Measurements from ENCODE around the gene MBLAC2. TPM values are rescaled to one million over a fixed set of nuclear protein-coding genes. Genes with fewer than 3 reads are reported as not detected.

Gene MBLAC2
- polyA plus RNA-seq, 6 donors from 2014 or later, result 3.0 to 6.2 (median 3.8) TPM

- peaks cover 4 to 12% (median 9%) of the 10 kb centered on the region in 3 donors for H3K4me1 Mint-ChIP-seq
- no peaks in the 10 kb centered on the region for H3K27me3 Mint-ChIP-seq
- DNase-seq (no peak), ATAC-seq (ENCODE audit: low read depth in 2 of 2) (no peak)
- no peaks in the 10 kb centered on the region for H3K9me3 Mint-ChIP-seq
- peak overlapping the region in 2 of 6 donors; percentile 3 to 9 for H3K27ac Mint-ChIP-seq
- H3K36me3 Mint-ChIP-seq, result no peaks in the 10 kb centered on the region
- no peak overlapping the region for H3K4me3 Mint-ChIP-seq
Measured at GRCh38 chr5:90479611-90480385, 5.2 kb upstream of the MBLAC2 start.

GRCh38 chr5:90477621-90478215, 3.1 kb upstream of the MBLAC2 start:
- DNase-seq (no peak), ATAC-seq (ENCODE audit: low read depth in 2 of 2) (no peak)
- H3K4me3 Mint-ChIP-seq, result no peak overlapping the region
- no peaks in the 10 kb centered on the region for H3K36me3 Mint-ChIP-seq
- H3K27me3 Mint-ChIP-seq, result no peaks in the 10 kb centered on the region
- H3K4me1 Mint-ChIP-seq, result peaks cover 15 to 23% (median 20%) of the 10 kb centered on the region in 3 donors
- H3K9me3 Mint-ChIP-seq, result no peaks in the 10 kb centered on the region
- no peak overlapping the region for H3K27ac Mint-ChIP-seq

GRCh38 chr5:90477073-90477472, 2.5 kb upstream of the MBLAC2 start:
- ATAC-seq (ENCODE audit: low read depth in 2 of 2) (no peak), DNase-seq (no peak)
- peak overlapping the region in 1 of 6 donors; percentile 59 for H3K27ac Mint-ChIP-seq
- peaks cover 19 to 23% (median 20%) of the 10 kb centered on the region in 3 donors for H3K4me1 Mint-ChIP-seq
- H3K27me3 Mint-ChIP-seq, result no peaks in the 10 kb centered on the region
- H3K36me3 Mint-ChIP-seq, result no peaks in the 10 kb centered on the region
- no peak overlapping the region for H3K4me3 Mint-ChIP-seq
- no peaks in the 10 kb centered on the region for H3K9me3 Mint-ChIP-seq

GRCh38 chr5:90476391-90476790, 1.8 kb upstream of the MBLAC2 start:
- H3K4me1 Mint-ChIP-seq, result peaks cover 20 to 23% (median 22%) of the 10 kb centered on the region in 3 donors
- no peak for ATAC-seq (ENCODE audit: low read depth in 2 of 2)
- peaks cover 0 to under 1% of the 10 kb centered on the region in 2 donors for H3K36me3 Mint-ChIP-seq
- H3K27me3 Mint-ChIP-seq, result no peaks in the 10 kb centered on the region
- no peak for DNase-seq
- H3K4me3 Mint-ChIP-seq, result peak overlapping the region in 1 of 8 donors; percentile 95
- H3K27ac Mint-ChIP-seq, result peak overlapping the region in 1 of 6 donors; percentile 19
- no peaks in the 10 kb centered on the region for H3K9me3 Mint-ChIP-seq

- no peak for ATAC-seq (ENCODE audit: low read depth in 2 of 2)
- Mint-ChIP-seq H3K27me3 (no peaks in the 10 kb centered on the region), H3K27ac (no peak overlapping the region)
Measured at GRCh38 chr5:90475436-90475980, 937 bp upstream of the MBLAC2 start.

GRCh38 chr5:90473396-90474234, 956 bp downstream of the MBLAC2 start:
- DNase-seq (peak; percentile 17), ATAC-seq (ENCODE audit: low read depth in 2 of 2) (no peak)
- H3K4me3 Mint-ChIP-seq, result peak overlapping the region; percentile 92 to 99 (median 98)
- no peaks in the 10 kb centered on the region for H3K27me3 Mint-ChIP-seq
- peak overlapping the region in 5 of 6 donors; percentile 82 to 95 (median 89) for H3K27ac Mint-ChIP-seq
- peaks cover 30 to 45% (median 35%) of the 10 kb centered on the region in 3 donors for H3K4me1 Mint-ChIP-seq
- peaks cover 0 to 4% (median 0%) of the 10 kb centered on the region in 7 donors for H3K9me3 Mint-ChIP-seq
- H3K36me3 Mint-ChIP-seq, result peaks cover 0 to 13% of the 10 kb centered on the region in 2 donors

More at GRCh38 chr5:90475436-90475980, 937 bp upstream of the MBLAC2 start:
- H3K36me3 Mint-ChIP-seq, result peaks cover 0 to 5% of the 10 kb centered on the region in 2 donors
- no peak for DNase-seq
- peaks cover 28 to 31% (median 30%) of the 10 kb centered on the region in 3 donors for H3K4me1 Mint-ChIP-seq
- H3K4me3 Mint-ChIP-seq, result peak overlapping the region; percentile 52 to 99 (median 96)
- H3K9me3 Mint-ChIP-seq, result no peaks in the 10 kb centered on the region

- Mint-ChIP-seq H3K36me3 (peaks cover 0 to 20% of the 10 kb centered on the region in 2 donors), H3K27ac (peak overlapping the region in 3 of 6 donors; percentile 12 to 95 (median 84)), H3K4me3 (peak overlapping the region; percentile 92 to 99 (median 98)), H3K9me3 (peaks cover 0 to 6% (median 2%) of the 10 kb centered on the region in 7 donors), H3K4me1 (peaks cover 30 to 45% (median 35%) of the 10 kb centered on the region in 3 donors), H3K27me3 (no peaks in the 10 kb centered on the region)
- DNase-seq (no peak), ATAC-seq (ENCODE audit: low read depth in 2 of 2) (no peak)
Measured at GRCh38 chr5:90472783-90473395, 1.7 kb downstream of the MBLAC2 start.

- DNase-seq (no peak), ATAC-seq (ENCODE audit: low read depth in 2 of 2) (no peak)
- peaks cover 0 to 9% (median 8%) of the 10 kb centered on the region in 3 donors for H3K4me1 Mint-ChIP-seq
- no peak overlapping the region for H3K4me3 Mint-ChIP-seq
- no peak overlapping the region for H3K27ac Mint-ChIP-seq
- H3K27me3 Mint-ChIP-seq, result no peaks in the 10 kb centered on the region
- no peaks in the 10 kb centered on the region for H3K9me3 Mint-ChIP-seq
- H3K36me3 Mint-ChIP-seq, result peaks cover 0 to 15% of the 10 kb centered on the region in 2 donors
Measured at GRCh38 chr5:90461288-90461687, 13.3 kb downstream of the MBLAC2 start.

GRCh38 chr5:90446961-90447360, 27.6 kb downstream of the MBLAC2 start:
- Mint-ChIP-seq H3K27ac (no peak overlapping the region), H3K9me3 (peaks cover 0 to 8% (median 0%) of the 10 kb centered on the region in 7 donors), H3K4me1 (no peaks in the 10 kb centered on the region), H3K36me3 (no peaks in the 10 kb centered on the region), H3K27me3 (no peaks in the 10 kb centered on the region), H3K4me3 (no peak overlapping the region)
- DNase-seq (no peak), ATAC-seq (ENCODE audit: low read depth in 2 of 2) (no peak)

- DNase-seq (no peak), ATAC-seq (ENCODE audit: low read depth in 2 of 2) (no peak)
- Mint-ChIP-seq H3K9me3 (peaks cover 0 to 3% (median 0%) of the 10 kb centered on the region in 7 donors), H3K27ac (peak overlapping the region in 1 of 6 donors; percentile 49), H3K4me1 (peaks cover 0 to 6% (median 0%) of the 10 kb centered on the region in 3 donors), H3K27me3 (peaks cover 0 to 22% (median 6%) of the 10 kb centered on the region in 3 donors), H3K36me3 (no peaks in the 10 kb centered on the region), H3K4me3 (peak overlapping the region in 5 of 8 donors; percentile 68 to 86 (median 77))
Measured at GRCh38 chr5:90440644-90441043, 33.9 kb downstream of the MBLAC2 start.

GRCh38 chr5:90438100-90438499, 36.5 kb downstream of the MBLAC2 start:
- ATAC-seq (ENCODE audit: low read depth in 2 of 2), result no peak
- Mint-ChIP-seq H3K4me1 (peaks cover 0 to 6% (median 0%) of the 10 kb centered on the region in 3 donors), H3K27me3 (peaks cover 0 to 22% (median 6%) of the 10 kb centered on the region in 3 donors), H3K36me3 (no peaks in the 10 kb centered on the region), H3K4me3 (no peak overlapping the region), H3K27ac (no peak overlapping the region), H3K9me3 (no peaks in the 10 kb centered on the region)
- no peak for DNase-seq

GRCh38 chr5:90437663-90438062, 36.9 kb downstream of the MBLAC2 start:
- Mint-ChIP-seq H3K4me3 (no peak overlapping the region), H3K27me3 (peaks cover 0 to 22% (median 6%) of the 10 kb centered on the region in 3 donors), H3K36me3 (no peaks in the 10 kb centered on the region), H3K27ac (peak overlapping the region in 1 of 6 donors; percentile 25), H3K4me1 (peaks cover 0 to 6% (median 0%) of the 10 kb centered on the region in 3 donors), H3K9me3 (no peaks in the 10 kb centered on the region)
- no peak for DNase-seq
- ATAC-seq (ENCODE audit: low read depth in 2 of 2), result no peak

Data from naive B cell (primary cell).